ENCODE measurements around the gene POU2F2.
A peak's percentile ranks its signal among the peaks of the same experiment; 100 is the strongest.
"Not testable (repeated sequence)": the region's sequence is repeated elsewhere in the genome, so short reads cannot be mapped to it uniquely, and the experiment has no call there.

POU2F2 gene

DNA sequence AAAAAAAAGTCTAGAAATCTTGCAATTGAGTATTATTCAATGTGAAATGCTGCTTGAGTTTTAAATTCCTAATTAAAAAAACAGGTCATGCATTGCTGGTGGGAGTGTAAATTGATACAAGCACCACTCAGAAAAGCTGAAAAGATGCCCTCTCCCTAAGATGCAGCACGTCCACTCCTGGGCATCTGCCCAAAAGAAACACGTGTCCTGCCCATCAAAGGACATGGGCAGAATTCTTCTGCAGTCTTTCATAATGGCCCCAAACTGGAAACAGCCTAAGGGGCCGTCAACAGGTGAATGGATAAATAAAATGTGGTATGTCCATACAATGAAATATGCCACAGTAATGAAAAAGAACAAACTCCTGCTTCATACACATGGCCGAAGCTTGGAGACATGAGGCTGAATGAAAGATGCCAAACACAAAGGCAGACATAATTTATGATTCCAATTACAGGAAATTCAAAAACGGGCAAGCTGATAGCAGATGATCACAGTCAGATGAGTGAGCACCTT, 7.8 kb downstream of the POU2F2 start:
- no peak for DNase-seq

GRCh38 chr19:42123765-42124164, 8.5 kb downstream of the POU2F2 start:
- no peak for DNase-seq

DNA sequence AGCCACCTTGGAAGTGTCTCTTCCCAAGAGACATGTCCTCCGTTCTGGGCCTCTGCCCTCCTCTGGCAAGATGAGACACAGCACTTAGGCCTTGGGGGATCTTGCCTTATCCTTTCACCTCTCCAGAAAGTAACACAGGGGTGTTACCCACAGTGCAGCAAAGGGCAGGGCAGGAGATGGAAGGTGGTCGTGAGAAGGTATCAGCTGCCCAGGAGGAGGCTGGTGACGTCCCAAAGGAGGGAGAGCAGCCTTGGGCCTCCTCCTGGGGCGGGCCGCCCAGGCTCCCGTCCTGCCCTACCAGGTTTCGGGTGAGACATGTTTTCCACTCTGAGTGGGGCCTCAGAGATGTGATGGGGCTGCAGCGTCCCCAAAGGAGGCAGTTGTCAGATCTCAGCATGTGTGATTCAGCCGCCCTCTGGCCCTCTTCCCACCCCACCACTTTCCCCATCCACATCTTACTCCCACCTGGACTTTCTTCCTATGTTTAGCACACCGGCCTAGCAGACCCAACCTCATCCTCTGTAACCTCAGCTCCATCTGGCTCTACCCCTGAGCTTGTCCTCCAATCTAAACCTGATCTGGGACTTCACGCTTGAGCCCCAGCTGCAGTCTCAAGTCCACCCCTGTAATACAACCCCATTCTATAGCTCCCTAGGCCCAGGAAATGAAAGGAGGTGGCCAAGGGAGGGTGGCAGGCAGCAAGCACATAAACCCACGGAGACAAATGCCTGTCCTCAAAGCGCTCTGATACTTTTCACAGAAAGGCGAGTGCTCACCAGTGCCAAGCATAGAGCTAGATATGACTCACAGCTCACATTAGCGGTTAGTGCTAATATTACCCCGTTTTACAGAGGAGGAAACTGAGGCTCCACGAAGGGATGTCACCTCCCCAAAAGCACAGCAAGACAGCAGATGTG, 9.3 kb downstream of the POU2F2 start:
- DNase-seq: peak; percentile 89

DNA sequence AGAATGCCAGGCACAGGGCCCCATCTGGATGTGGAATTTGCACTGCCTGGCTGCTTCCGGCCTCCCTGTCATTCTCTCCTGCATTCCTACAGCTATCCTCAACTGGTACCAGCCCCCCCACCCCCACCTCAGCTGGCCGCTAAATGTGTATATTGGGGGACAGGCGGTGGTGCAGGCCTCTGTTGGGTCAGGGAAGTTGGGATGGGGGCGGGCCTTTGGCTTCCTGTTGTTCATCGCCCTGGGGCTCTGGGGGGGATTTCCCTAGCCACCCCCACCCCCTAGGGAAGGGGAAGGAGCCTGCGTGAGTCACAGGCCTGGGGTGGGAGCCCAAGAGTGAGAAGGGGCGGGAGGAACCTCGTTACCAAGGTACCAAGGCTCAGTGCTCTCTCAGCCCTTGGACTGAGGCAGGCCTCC, 10.6 kb downstream of the POU2F2 start:
- DNase-seq: peak; percentile 93

- peak; percentile 38 for DNase-seq
These were observed 11.1 kb downstream of the POU2F2 start for GRCh38 chr19:42121036-42121621.

DNA sequence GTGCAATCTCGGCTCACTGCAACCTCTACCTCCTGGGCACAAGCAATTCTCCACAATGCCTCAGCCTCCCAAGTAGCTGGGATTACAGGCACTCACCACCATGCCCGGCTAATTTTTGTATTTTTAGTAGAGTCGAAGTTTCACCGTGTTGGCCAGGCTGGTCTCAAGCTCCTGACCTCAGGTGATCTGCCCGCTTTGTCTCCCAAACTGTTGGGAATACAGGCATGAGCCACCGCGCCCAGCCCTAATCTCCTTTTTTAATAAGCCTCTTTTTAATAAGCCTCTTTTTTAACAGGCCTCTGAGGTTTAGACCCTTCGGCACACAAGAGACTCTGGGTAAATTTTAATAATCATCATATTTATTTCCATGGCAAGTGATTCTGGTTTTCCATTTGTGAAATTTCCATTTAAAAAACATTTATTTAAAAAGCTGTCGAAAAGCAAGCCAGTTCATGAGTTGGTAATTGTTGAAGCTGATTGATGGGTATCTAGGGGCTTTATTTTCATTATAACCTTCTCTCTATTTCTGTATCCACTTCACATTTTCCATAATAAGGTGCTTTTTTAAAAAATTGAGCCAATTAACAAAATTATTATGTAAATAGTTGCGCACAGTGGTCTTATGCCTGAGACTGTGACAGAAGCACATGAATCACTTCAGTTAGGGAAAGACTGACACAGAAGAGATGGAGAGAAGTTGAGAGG, 11.8 kb downstream of the POU2F2 start:
- no peak for DNase-seq

DNA sequence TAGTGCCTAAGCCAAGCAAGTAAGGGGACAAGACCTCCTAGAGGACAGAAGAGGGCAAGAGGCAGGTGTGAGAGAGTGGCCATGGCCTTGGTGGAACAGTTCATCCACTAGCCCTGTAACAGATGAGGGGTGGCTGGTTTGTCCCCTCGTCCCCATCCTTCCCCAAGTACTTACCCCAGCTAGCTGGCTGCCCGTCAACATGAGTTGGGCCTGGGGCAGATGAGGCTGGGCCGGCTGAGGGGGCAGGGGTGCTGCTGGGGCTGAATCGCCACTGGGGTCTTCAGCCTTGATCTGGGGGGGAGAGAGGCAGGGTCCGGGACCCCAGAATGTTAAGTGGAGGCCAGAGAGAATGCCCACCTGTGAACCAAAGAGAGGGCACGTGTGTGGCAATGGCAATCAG, 15.2 kb downstream of the POU2F2 start:
- DNase-seq: no peak

- DNase-seq: no peak
These were observed 15.8 kb downstream of the POU2F2 start for GRCh38 chr19:42116308-42117075.

DNA sequence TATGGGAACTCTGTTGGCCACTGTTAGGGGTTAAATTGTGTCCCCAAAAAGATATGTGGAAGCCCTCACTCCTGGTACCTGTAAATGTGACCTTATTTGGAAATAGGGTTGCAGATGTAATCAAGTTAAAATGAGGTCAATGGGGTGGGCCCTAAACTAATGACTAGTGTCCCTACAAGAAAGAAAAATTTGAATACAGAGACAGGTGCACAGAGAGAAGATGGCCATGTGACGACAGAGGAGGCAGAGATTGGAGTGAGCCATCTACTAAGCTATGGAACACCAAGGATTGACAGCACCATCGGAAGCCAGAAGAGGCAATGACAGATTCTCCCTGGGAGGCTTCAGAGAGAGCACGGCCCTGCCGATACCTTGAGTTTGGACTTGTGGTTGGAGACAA, 16.5 kb downstream of the POU2F2 start:
- no peak for DNase-seq

- no peak for DNase-seq
These were observed 17.0 kb downstream of the POU2F2 start for GRCh38 chr19:42115219-42115618.

DNA sequence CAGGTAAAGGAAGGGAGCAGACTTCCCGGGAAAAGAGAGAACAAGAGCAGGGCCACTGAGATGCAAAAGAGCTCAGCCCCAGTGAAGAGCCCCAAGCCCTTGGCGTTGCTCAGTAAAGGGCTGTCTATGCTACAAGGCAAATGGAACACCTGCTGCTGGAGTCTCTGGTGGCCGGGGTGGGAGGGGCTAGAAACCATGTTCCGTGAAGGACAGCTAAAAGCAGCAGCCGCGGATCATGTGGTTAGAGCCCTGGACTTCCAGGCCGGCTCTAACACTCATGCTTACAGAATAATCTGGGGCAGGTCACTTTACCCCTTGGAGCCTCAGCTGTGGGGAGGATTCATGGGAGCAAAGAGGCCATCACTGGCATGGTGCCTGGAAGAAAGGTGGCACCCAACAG, 17.8 kb downstream of the POU2F2 start:
- no peak for DNase-seq

DNA sequence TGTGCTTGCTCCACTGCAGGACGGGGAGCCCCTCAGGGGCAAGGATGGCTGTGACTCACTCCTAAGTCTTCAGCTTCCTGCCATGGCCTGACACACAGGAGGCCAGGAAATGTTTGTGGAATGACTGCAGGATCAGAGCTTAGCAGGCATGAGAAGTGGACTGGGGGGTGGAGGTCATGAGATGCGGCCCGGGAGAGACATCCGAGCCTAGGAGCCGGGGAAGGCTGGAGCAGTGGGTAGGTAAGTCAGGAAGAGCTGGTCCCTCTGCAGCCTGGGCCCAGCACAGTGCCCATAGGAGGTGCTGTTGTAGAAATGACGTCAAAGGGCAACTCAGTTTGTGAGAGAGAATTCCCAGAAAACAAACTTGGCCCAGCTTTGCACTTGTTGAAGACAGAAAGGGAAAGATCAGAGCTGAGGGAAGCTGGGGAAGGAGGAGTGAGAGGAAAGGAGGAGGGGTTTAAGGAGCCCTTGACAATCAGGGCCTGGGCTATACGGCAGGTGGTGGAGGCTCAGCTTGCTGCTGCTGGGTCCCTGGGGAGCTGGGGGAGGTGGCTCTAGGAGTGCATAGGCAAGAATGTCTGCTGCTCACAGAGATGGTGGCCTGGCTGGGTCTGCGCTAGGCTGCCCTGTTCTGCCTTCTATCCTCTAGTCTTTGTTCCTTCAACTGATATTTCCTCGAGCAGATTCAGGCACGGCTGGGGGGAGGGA, 18.5 kb downstream of the POU2F2 start:
- no peak for DNase-seq

DNA sequence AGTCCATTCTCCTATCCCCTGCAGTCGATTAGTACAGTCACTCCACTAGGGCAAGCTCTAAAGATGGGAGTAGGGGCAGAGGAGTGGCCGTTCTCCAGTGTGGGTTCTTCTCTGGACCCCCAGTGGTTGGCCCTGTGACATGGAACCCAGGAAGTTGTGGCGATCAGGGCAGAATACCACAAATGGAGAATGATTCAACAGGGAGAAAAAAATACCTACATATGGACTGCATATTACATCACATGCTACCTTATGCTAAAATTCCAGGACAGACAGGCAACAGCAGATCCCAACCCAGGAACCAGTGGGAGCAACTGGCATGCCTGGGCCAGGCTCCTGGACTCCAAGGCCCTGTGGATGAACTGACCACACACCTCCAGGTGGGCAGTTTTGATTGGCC, 20.4 kb downstream of the POU2F2 start:
- no peak for DNase-seq

DNA sequence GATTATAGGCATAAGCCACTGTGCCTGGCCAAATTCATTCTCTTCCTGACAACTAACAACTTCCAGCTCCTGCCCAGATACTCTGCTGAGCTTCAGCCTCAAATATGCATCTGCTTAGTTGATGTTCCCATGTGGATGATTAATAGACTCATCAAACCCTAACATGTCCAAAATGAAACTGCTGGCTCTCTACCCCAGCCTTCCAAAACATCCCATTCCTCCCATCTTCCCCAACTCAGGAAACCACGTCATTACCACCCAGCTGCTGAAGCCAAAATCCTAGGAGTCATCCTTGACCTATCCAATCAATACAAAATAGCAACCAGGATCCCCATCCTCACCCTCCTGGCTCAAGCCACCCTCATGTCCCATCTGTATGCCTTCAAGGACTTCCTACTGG, 20.9 kb downstream of the POU2F2 start:
- no peak for DNase-seq

- DNase-seq: no peak
These were observed 21.6 kb downstream of the POU2F2 start for GRCh38 chr19:42110658-42111057.

DNA sequence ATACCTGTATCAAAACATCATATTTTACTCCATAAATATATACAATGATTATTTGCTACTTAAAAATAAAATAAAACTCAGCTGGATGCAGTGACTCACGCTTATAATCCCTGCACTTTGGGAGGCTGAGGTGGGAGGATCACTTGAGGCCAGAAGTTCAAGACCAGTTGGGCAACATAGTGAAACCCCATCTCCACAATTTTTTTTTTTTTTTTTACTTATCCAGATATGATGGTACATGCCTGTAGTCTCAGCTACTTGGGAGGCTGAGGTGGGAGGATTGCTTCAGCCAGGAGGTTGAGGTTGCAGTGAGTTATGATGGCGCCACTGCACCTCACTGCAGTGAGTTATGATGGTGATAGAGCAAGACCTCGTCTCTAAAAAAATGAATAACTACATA, 22.4 kb downstream of the POU2F2 start:
- no peak for DNase-seq

DNA sequence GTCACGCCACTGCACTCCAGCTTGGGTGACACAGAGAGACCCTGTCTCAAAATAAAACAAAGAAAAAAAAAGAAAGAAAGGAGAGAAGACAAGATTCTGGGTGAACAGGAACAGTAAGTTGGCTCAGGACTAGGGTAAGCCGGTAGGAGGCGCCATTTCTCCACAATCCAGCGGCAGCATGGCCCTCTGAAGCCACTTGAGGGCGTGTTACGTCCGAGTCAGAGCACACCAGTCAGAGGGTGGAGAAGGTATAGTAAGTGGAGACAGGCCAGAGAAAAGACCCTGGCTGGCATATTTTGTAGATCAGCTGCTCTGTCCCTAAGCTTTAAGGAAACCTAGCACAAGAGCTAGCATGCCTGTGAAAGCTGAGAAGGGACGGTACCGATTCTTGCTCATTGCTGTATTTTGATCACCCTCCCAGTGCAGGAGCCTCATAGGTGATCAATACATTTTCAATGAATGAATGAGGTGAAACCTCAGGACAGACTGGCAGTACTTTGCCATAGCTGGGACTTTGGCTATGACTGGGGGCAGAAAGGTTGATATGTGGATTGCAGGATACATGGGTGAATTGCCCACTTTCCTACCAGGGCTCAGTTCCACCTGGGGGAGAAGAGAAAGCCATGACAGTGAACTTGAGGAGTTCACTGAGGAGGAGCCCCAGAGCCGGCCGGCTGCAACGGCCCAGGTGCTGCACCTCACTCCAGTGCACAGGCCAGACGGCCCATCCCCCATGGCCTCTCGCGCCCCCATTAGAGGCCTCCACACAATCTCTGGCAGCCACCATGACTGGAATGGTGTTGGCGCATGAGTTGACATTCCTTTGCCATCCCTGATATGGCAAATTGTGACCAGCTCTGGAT, 23.5 kb downstream of the POU2F2 start:
- DNase-seq: peak; percentile 92

GRCh38 chr19:42105368-42105767, 26.9 kb downstream of the POU2F2 start:
- no peak for DNase-seq

- DNase-seq: no peak
These were observed 29.4 kb downstream of the POU2F2 start for GRCh38 chr19:42102877-42103276.

DNA sequence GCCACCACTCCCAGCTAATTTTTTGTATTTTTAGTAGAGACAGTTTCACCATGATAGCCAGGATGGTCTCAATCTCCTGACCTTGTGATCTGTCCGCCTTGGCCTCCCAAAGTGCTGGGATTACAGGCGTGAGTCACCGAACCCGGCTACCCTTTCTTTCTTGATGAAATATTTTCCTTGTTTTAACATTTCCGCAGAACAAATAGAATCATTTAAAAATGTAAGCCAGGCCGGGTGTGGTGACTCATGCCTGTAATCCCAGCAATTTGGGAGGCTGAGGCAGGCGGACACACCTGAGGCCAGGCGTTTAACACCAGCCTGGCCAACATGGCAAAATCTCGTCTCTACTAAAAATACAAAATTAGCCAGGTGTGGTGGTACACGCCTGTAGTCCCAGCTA, 32.0 kb downstream of the POU2F2 start:
- DNase-seq: not testable (repeated sequence)

GRCh38 chr19:42099336-42099925, 32.8 kb downstream of the POU2F2 start:
- DNase-seq: no peak
